ENCODE data around the gene THOC1. TPM values are rescaled to one million over a fixed set of nuclear protein-coding genes. Genes with fewer than 3 reads are reported as not detected.

THOC1 gene, protein sequence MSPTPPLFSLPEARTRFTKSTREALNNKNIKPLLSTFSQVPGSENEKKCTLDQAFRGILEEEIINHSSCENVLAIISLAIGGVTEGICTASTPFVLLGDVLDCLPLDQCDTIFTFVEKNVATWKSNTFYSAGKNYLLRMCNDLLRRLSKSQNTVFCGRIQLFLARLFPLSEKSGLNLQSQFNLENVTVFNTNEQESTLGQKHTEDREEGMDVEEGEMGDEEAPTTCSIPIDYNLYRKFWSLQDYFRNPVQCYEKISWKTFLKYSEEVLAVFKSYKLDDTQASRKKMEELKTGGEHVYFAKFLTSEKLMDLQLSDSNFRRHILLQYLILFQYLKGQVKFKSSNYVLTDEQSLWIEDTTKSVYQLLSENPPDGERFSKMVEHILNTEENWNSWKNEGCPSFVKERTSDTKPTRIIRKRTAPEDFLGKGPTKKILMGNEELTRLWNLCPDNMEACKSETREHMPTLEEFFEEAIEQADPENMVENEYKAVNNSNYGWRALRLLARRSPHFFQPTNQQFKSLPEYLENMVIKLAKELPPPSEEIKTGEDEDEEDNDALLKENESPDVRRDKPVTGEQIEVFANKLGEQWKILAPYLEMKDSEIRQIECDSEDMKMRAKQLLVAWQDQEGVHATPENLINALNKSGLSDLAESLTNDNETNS
- total RNA-seq = 26.1 and 26.2 TPM in 2 replicates

DNA sequence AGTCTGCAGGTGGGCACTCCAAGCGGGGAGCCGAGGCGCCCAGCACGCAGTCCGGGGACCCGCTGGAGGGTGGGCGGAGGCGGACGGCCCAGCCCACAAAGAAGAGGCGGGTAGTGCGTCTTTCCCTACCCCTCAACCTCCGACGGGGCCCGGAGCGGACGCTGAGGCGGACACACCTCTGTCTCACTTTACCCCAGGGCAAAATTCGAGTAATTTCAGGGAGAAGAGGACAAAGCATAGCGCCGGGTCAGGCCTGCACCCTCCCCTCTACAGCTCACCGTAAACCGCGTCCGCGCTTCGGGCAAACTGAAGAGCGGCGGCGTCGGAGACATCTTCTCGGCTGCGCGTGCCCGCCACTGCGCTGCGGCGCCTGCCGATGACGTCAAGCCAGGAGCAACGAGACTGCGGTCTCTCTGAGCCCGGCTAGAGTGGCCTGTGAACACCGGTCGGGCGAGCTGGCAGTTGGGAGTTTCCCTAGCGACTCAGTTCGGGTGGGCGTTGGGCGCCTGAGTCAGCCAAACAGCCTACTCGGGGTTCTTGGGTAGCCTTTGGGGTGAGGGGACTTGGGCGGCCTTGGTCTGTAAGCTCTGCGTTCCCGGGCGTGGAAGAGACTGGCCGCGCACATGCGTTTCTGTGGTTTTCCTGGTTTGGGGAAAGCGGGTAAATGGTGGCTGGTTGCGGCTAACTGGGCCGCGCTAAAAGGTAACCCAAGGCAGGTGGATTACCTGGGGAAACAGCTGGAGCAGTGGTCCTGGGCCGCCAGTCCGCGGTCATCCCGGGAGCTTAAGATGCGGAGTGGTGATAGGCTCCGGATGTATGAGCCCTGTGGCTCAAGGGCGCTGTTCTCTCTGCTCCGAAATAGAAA, at the start of gene THOC1:
Gene THOC1 (minus strand): TSS at position 360 of the 865 bp plus-strand sequence. CDS start 28 bp downstream, at position 332.

Other genes starting within 250 kb of the THOC1 start
- gene TUBB8B, start 218.4 kb downstream of the THOC1 start, total RNA-seq = not detected in 2 replicates
- gene USP14, start 109.5 kb downstream of the THOC1 start, total RNA-seq = 45.9 and 54.2 TPM in 2 replicates
- gene COLEC12, start 232.7 kb upstream of the THOC1 start, total RNA-seq = 16.2 and 21.1 TPM in 2 replicates

Data from smooth muscle cell of the pulmonary artery (primary cell).